PC-3 (cell line): ENCODE data around the gene CD81. TPM values are rescaled to one million over a fixed set of nuclear protein-coding genes. Genes with fewer than 3 reads are reported as not detected.

Source experiments
- ATAC-seq: fragments of 200-7000 bp; cut with Tn5 transposase; 2 replicates; pipeline ENCODE4 v1.9.1; 2020; ENCODE audit warnings: mild to moderate bottlenecking, moderate library complexity
- BruUV-seq: library from RNA; stranded (reverse); fragments of 400-500 nt; replicated peaks from 2 replicates; lab custom pipeline; 2021; lab: Mats Ljungman, UMichigan
- CTCF ChIA-PET: fragments of 300-600 bp; sonication (Branson Sonifier 250); formaldehyde crosslinking; loops from one replicate; lab custom pipeline; 2022; ENCODE audit warnings: antibody characterized with exemption; lab: Charles Lee
- POLR2A ChIA-PET: fragments of 300-600 bp; sonication (Branson Sonifier 250); formaldehyde crosslinking; loops from one replicate; lab custom pipeline; 2022; ENCODE audit warnings: antibody characterized with exemption; ENCODE audit not compliant: unreplicated experiment; lab: Charles Lee
- DNase-seq: peaks from one replicate; pipeline ENCODE4 v3.0.0-alpha.2; 2015
- H2AFZ ChIP-seq: fragments of 300-600 bp; sonication (generic); 2 replicates; pipeline ENCODE4 v1.6.0; 2016; ENCODE audit warnings: antibody characterized with exemption, low read length
- H3F3A ChIP-seq: fragments of 300-600 bp; sonication (generic); one replicate; pipeline ENCODE4 v1.6.0; 2017; ENCODE audit warnings: antibody characterized with exemption, low read length, control low read depth, mild to moderate bottlenecking; ENCODE audit not compliant: unreplicated experiment
- H3K27ac ChIP-seq: fragments of 300-600 bp; sonication (generic); 2 replicates; pipeline ENCODE4 v1.5.1; 2016; ENCODE audit warnings: mild to moderate bottlenecking, low read length
- H3K27me3 ChIP-seq: fragments of 300-600 bp; sonication (generic); 2 replicates; pipeline ENCODE4 v1.6.1; 2016; ENCODE audit warnings: low read length, mixed read lengths
- H3K36me3 ChIP-seq: fragments of 300-600 bp; sonication (generic); 2 replicates; pipeline ENCODE4 v1.6.1; 2016; ENCODE audit warnings: low read depth, mixed run types, low read length, mixed read lengths
- H3K4me1 ChIP-seq: fragments of 300-600 bp; sonication (generic); 2 replicates; pipeline ENCODE4 v1.5.1; 2016; ENCODE audit warnings: low read length; ENCODE audit not compliant: insufficient read depth
- H3K4me2 ChIP-seq: fragments of 300-600 bp; sonication (generic); 2 replicates; pipeline ENCODE4 v1.6.0; 2016; ENCODE audit warnings: low read length
- H3K4me3 ChIP-seq: fragments of 300-600 bp; sonication (generic); 2 replicates; pipeline ENCODE4 v1.5.1; 2016; ENCODE audit warnings: mild to moderate bottlenecking, low read length, mixed read lengths
- H3K79me2 ChIP-seq: fragments of 300-600 bp; sonication (generic); 2 replicates; pipeline ENCODE4 v1.6.1; 2017; ENCODE audit warnings: low read length, mixed read lengths
- H3K9ac ChIP-seq: fragments of 300-600 bp; sonication (generic); 2 replicates; pipeline ENCODE4 v1.6.0; 2016; ENCODE audit warnings: mild to moderate bottlenecking, low read length
- H3K9me2 ChIP-seq: fragments of 300-600 bp; sonication (generic); replicated peaks from 2 replicates; pipeline ENCODE4 v1.6.1; 2016; ENCODE audit warnings: mixed run types, low read length, mixed read lengths
- H3K9me3 ChIP-seq: fragments of 300-600 bp; sonication (generic); 2 replicates; pipeline ENCODE4 v1.6.1; 2016; ENCODE audit warnings: low read length, mixed read lengths
- H4K20me1 ChIP-seq: fragments of 300-600 bp; sonication (generic); 2 replicates; pipeline ENCODE4 v1.6.1; 2016; ENCODE audit warnings: low read length, mixed read lengths
- CTCF ChIP-seq: fragments of 300-600 bp; sonication (generic); conservative IDR thresholded peaks from 2 replicates; pipeline ENCODE4 v1.5.1; 2017; ENCODE audit warnings: antibody characterized with exemption, low read depth, mild to moderate bottlenecking, low read length
- EZH2 ChIP-seq: fragments of 300-600 bp; sonication (generic); IDR thresholded peaks from one replicate; pipeline ENCODE4 v1.6.1; 2017; ENCODE audit warnings: antibody characterized with exemption, mild to moderate bottlenecking, low read length; ENCODE audit not compliant: unreplicated experiment
- EZH2phosphoT487 ChIP-seq: fragments of 300-600 bp; sonication (generic); IDR thresholded peaks from 2 replicates; pipeline ENCODE4 v1.6.1; 2018; ENCODE audit warnings: mild to moderate bottlenecking, antibody characterized with exemption, low read length, borderline replicate concordance
- intact Hi-C: fragments of 100-400 bp; cut with micrococcal nuclease; formaldehyde crosslinking; loops from 2 replicates; pipeline ENCODE4 v1.9.0; 2023
- total RNA-seq: library from RNA; depleted of rRNA; stranded (reverse); fragments of >200 nt; gene quantifications from 2 replicates; pipeline ENCODE4 v1.2.3, GENCODE V29; 2014

CD81 gene
- total RNA-seq, 1 experiment from 2014 or later = 134 TPM

- Histone ChIP-seq H3K4me1 (no peaks in the 10 kb centered on the region), H3K9me3 (no peaks in the 10 kb centered on the region), H3K9ac (no peak overlapping the region), H3K9me2 (no peaks in the 10 kb centered on the region), H3K27ac (no peak overlapping the region), H3K4me3 (no peak overlapping the region), H2AFZ (no peak overlapping the region), H3K79me2 (no peaks in the 10 kb centered on the region), H3F3A (no peaks in the 10 kb centered on the region), H3K27me3 (no peaks in the 10 kb centered on the region), H3K36me3 (no peaks in the 10 kb centered on the region; the same call in 1 of the 2 replicates), H4K20me1 (no peaks in the 10 kb centered on the region), H3K4me2 (no peak overlapping the region)
- DNase-seq (no peak), ATAC-seq (no peak)
- intact Hi-C loops = no loop called here
- POLR2A ChIA-PET = no interaction called here
- BruUV-seq = no TSS peak
- no peak for TF ChIP-seq EZH2
- no peak for TF ChIP-seq EZH2phosphoT487
- TF ChIP-seq CTCF = no peak
- CTCF ChIA-PET = no interaction called here
Measured at GRCh38 chr11:2432628-2433071, 55.5 kb downstream of the CD81 start.

- no peaks in the 10 kb centered on the region for H3K9me3 ChIP-seq
- H3K79me2 ChIP-seq = no peaks in the 10 kb centered on the region
- no peaks in the 10 kb centered on the region for H3K4me1 ChIP-seq
- TF ChIP-seq EZH2 (no peak), CTCF (no peak), EZH2phosphoT487 (no peak)
- no TSS peak for BruUV-seq
- H2AFZ ChIP-seq = no peak overlapping the region
- H3K27ac ChIP-seq = no peak overlapping the region
- ChIA-PET CTCF (no interaction called here), POLR2A (no interaction called here)
- H3K4me3 ChIP-seq = no peak overlapping the region
- no peaks in the 10 kb centered on the region for H3K27me3 ChIP-seq
- no peaks in the 10 kb centered on the region for H3K9me2 ChIP-seq
- intact Hi-C loops = no loop called here
- H3F3A ChIP-seq = no peaks in the 10 kb centered on the region
- no peak overlapping the region for H3K4me2 ChIP-seq
- no peak overlapping the region for H3K9ac ChIP-seq
- ATAC-seq (no peak), DNase-seq (no peak)
- H3K36me3 ChIP-seq = no peaks in the 10 kb centered on the region; the same call in 1 of the 2 replicates
- no peaks in the 10 kb centered on the region for H4K20me1 ChIP-seq
Measured at GRCh38 chr11:2433106-2433925, 56.2 kb downstream of the CD81 start.

- Histone ChIP-seq H2AFZ (no peak overlapping the region), H3K4me2 (no peak overlapping the region), H3K9ac (no peak overlapping the region), H3K4me1 (no peaks in the 10 kb centered on the region), H3K79me2 (no peaks in the 10 kb centered on the region), H3K36me3 (no peaks in the 10 kb centered on the region), H3K4me3 (no peak overlapping the region), H3K27ac (no peak overlapping the region), H3F3A (no peaks in the 10 kb centered on the region), H3K9me3 (no peaks in the 10 kb centered on the region), H4K20me1 (no peaks in the 10 kb centered on the region), H3K9me2 (no peaks in the 10 kb centered on the region), H3K27me3 (no peaks in the 10 kb centered on the region)
- intact Hi-C loops = no loop called here
- POLR2A ChIA-PET = no interaction called here
- CTCF ChIA-PET = no interaction called here
- TF ChIP-seq EZH2phosphoT487 (no peak), CTCF (no peak), EZH2 (no peak)
- DNase-seq (no peak), ATAC-seq (no peak)
- no TSS peak for BruUV-seq
Measured at GRCh38 chr11:2434008-2434407, 56.9 kb downstream of the CD81 start.
